IMR-90 (cell line): ENCODE measurements around the gene PAPSS2. TPM values are rescaled to one million over a fixed set of nuclear protein-coding genes. Genes with fewer than 3 reads are reported as not detected.

Source experiments
- ATAC-seq: fragments of 200-7000 bp; cut with Tn5 transposase; 2 replicates; pipeline ENCODE4 v1.9.1; 2020; ENCODE audit warnings: low read depth, mild to moderate bottlenecking, moderate library complexity
- BruUV-seq: library from RNA; stranded (reverse); fragments of 400-500 nt; replicated peaks from 2 replicates; lab custom pipeline; 2021; lab: Mats Ljungman, UMichigan
- CTCF ChIA-PET: fragments of 300-600 bp; formaldehyde crosslinking; extraction: SDS; loops from one replicate; lab custom pipeline; 2021; ENCODE audit warnings: antibody characterized with exemption; lab: Yijun Ruan, JAX
- POLR2A ChIA-PET: fragments of 300-600 bp; sonication (Branson Sonifier 250); formaldehyde crosslinking; loops from one replicate; lab custom pipeline; 2022; ENCODE audit warnings: antibody characterized with exemption; ENCODE audit not compliant: unreplicated experiment; lab: Charles Lee
- DNase-seq: peaks from one replicate; pipeline ENCODE4 v3.0.0; 2013
- H2AFZ ChIP-seq: replicated peaks from 2 replicates; pipeline ENCODE3; 2013; ENCODE audit warnings: low read length, mild to moderate bottlenecking; ENCODE audit not compliant: poor library complexity
- H2AK5ac ChIP-seq: 2 replicates; pipeline ENCODE4 v1.6.1; 2013; ENCODE audit warnings: low read depth, low read length, inconsistent platforms
- H2AK9ac ChIP-seq: replicated peaks from 2 replicates; pipeline ENCODE3; 2013; ENCODE audit warnings: mild to moderate bottlenecking, low read depth, low read length, moderate library complexity; ENCODE audit not compliant: poor library complexity
- H2BK120ac ChIP-seq: 2 replicates; pipeline ENCODE4 v1.6.1; 2013; ENCODE audit warnings: low read depth, low read length, inconsistent platforms
- H2BK15ac ChIP-seq: 3 replicates; pipeline ENCODE4 v1.6.1; 2013; ENCODE audit warnings: low read depth, low read length, inconsistent platforms
- H2BK20ac ChIP-seq: 2 replicates; pipeline ENCODE4 v1.6.1; 2013; ENCODE audit warnings: low read depth, mild to moderate bottlenecking, inconsistent platforms, low read length, moderate library complexity
- H2BK5ac ChIP-seq: 2 replicates; pipeline ENCODE4 v1.6.1; 2013; ENCODE audit warnings: mild to moderate bottlenecking, low read depth, low read length, inconsistent platforms; ENCODE audit not compliant: poor library complexity, severe bottlenecking
- H3K14ac ChIP-seq: replicated peaks from 2 replicates; pipeline ENCODE4 v1.6.1; 2013; ENCODE audit warnings: low read depth, low read length, inconsistent platforms
- H3K18ac ChIP-seq: 2 replicates; pipeline ENCODE4 v1.6.1; 2013; ENCODE audit warnings: low read depth, low read length, control low read depth
- H3K23ac ChIP-seq: 2 replicates; pipeline ENCODE4 v1.6.1; 2013; ENCODE audit warnings: low read depth, low read length, inconsistent platforms
- H3K27ac ChIP-seq: 2 replicates; pipeline ENCODE4 v1.5.1; 2013; ENCODE audit warnings: mild to moderate bottlenecking, control low read depth, low read length; ENCODE audit not compliant: insufficient read depth
- H3K27me3 ChIP-seq: 2 replicates; pipeline ENCODE4 v1.6.1; 2013; ENCODE audit warnings: low read length; ENCODE audit not compliant: control insufficient read depth, insufficient read depth
- H3K36me3 ChIP-seq: 2 replicates; pipeline ENCODE4 v1.6.1; 2013; ENCODE audit warnings: low read length, mixed read lengths; ENCODE audit not compliant: control insufficient read depth, insufficient read depth
- H3K4ac ChIP-seq: 2 replicates; pipeline ENCODE4 v1.6.1; 2013; ENCODE audit warnings: low read depth, low read length, inconsistent platforms
- H3K4me1 ChIP-seq: 2 replicates; pipeline ENCODE4 v1.6.1; 2013; ENCODE audit warnings: low read length, mixed read lengths; ENCODE audit not compliant: control insufficient read depth, insufficient read depth
- H3K4me2 ChIP-seq: 2 replicates; pipeline ENCODE4 v1.6.1; 2013; ENCODE audit warnings: low read depth, mild to moderate bottlenecking, control low read depth, low read length, moderate library complexity
- H3K4me3 ChIP-seq: 2 replicates; pipeline ENCODE4 v1.5.1; 2013; ENCODE audit warnings: low read depth, mild to moderate bottlenecking, control low read depth, low read length, moderate library complexity; ENCODE audit not compliant: insufficient read depth
- H3K56ac ChIP-seq: 2 replicates; pipeline ENCODE4 v1.6.1; 2013; ENCODE audit warnings: low read length, inconsistent platforms; ENCODE audit not compliant: insufficient read depth; ENCODE audit errors: extremely low read depth
- H3K79me1 ChIP-seq, 2 experiments: 2 replicates each; pipeline ENCODE4 v1.6.1; 2013; ENCODE audit warnings: low read length in 2 of 2, inconsistent platforms in 1 of 2, low read depth in 1 of 2
- H3K9ac ChIP-seq: 2 replicates; pipeline ENCODE4 v1.6.1; 2013; ENCODE audit warnings: low read depth, low read length, control low read depth
- H3K9me1 ChIP-seq: 2 replicates; pipeline ENCODE4 v1.6.1; 2013; ENCODE audit warnings: low read length, inconsistent platforms; ENCODE audit not compliant: insufficient read depth
- H3K9me3 ChIP-seq: 2 replicates; pipeline ENCODE4 v1.6.1; 2013; ENCODE audit warnings: low read length; ENCODE audit not compliant: control insufficient read depth, insufficient read depth
- H4K20me1 ChIP-seq: 2 replicates; pipeline ENCODE4 v1.6.1; 2013; ENCODE audit warnings: low read length, inconsistent platforms; ENCODE audit not compliant: insufficient read depth
- H4K5ac ChIP-seq: 2 replicates; pipeline ENCODE4 v1.6.1; 2013; ENCODE audit warnings: mild to moderate bottlenecking, low read depth, low read length, control low read depth
- H4K8ac ChIP-seq, 2 experiments: 2 replicates each; pipeline ENCODE4 v1.6.1; 2013; ENCODE audit warnings: low read depth in 2 of 2, low read length in 2 of 2, control low read depth in 1 of 2, inconsistent platforms in 1 of 2
- H4K91ac ChIP-seq: 2 replicates; pipeline ENCODE4 v1.6.1; 2013; ENCODE audit warnings: low read depth, low read length, inconsistent platforms; ENCODE audit not compliant: insufficient read depth
- BHLHE40 ChIP-seq: fragments of 150-350 bp; IDR thresholded peaks from 2 replicates; pipeline ENCODE4 v1.6.1; 2016; ENCODE audit warnings: mild to moderate bottlenecking, low read depth, low read length
- ELK1 ChIP-seq: fragments of 150-350 bp; IDR thresholded peaks from 2 replicates; pipeline ENCODE4 v1.6.1; 2016; ENCODE audit warnings: low read depth, mild to moderate bottlenecking, low read length, moderate library complexity, borderline replicate concordance
- FOS ChIP-seq: fragments of 150-350 bp; IDR thresholded peaks from 2 replicates; pipeline ENCODE4 v1.6.1; 2016; ENCODE audit warnings: low read depth, low read length
- MAFK ChIP-seq: IDR thresholded peaks from 2 replicates; pipeline ENCODE4 v1.6.1; 2012; ENCODE audit warnings: low read depth, low read length, improper control_type of control experiment
- MAZ ChIP-seq: IDR thresholded peaks from 2 replicates; pipeline ENCODE4 v1.6.1; 2012; ENCODE audit warnings: low read depth, mild to moderate bottlenecking, low read length, improper control_type of control experiment, moderate library complexity, borderline replicate concordance
- NFE2L2 ChIP-seq: fragments of 150-350 bp; IDR thresholded peaks from 2 replicates; pipeline ENCODE4 v1.6.1; 2016; ENCODE audit warnings: low read depth, mild to moderate bottlenecking, low read length
- POLR2A ChIP-seq: IDR thresholded peaks from 2 replicates; pipeline ENCODE4 v1.6.1; 2012; ENCODE audit warnings: mild to moderate bottlenecking, low read depth, low read length
- RCOR1 ChIP-seq: IDR thresholded peaks from 2 replicates; pipeline ENCODE4 v1.6.1; 2012; ENCODE audit warnings: mild to moderate bottlenecking, low read length, improper control_type of control experiment; ENCODE audit not compliant: insufficient replicate concordance
- RFX5 ChIP-seq: IDR thresholded peaks from 2 replicates; pipeline ENCODE4 v1.8.0; 2012; ENCODE audit warnings: low read depth, mild to moderate bottlenecking, low read length, moderate library complexity
- WGBS, 2 experiments: methylation state at CpG; one replicate each; pipeline versions ENCODE4 v1.1.5 to v1.1.7; 2013; ENCODE audit warnings: missing lambda C conversion rate in 2 of 2; ENCODE audit not compliant: insufficient read length in 1 of 2; ENCODE audit errors: extremely low coverage in 2 of 2; 5-methylcytosine and 5-hydroxymethylcytosine counted together
- dilution Hi-C: fragments of 300-500 bp; cut with HindIII; formaldehyde crosslinking; loops from one replicate; pipeline ENCODE4 v1.14.3; 2018; ENCODE audit warnings: low sequenced_read_pairs; ENCODE audit not compliant: unreplicated experiment
- in situ Hi-C: fragments of 300-500 bp; cut with MboI; formaldehyde crosslinking; loops from 3 replicates; pipeline ENCODE4 v1.14.3; 2019; ENCODE audit warnings: low sequenced_read_pairs, inconsistent platforms, mixed read lengths
- intact Hi-C: fragments of 100-400 bp; cut with micrococcal nuclease; formaldehyde crosslinking; loops from 2 replicates; pipeline ENCODE4 v1.10.0; 2022
- polyA plus RNA-seq, 3 experiments: library from polyadenylated mRNA; depleted of rRNA; stranded (reverse); fragments of >200 nt; gene quantifications; 2 replicates each; pipeline ENCODE4 v1.2.3, GENCODE V29; 2012; ENCODE audit warnings: low replicate concordance in 1 of 3
- total RNA-seq: library from RNA; depleted of rRNA; stranded (reverse); fragments of >200 nt; gene quantifications from 2 replicates; pipeline ENCODE4 v1.2.3, GENCODE V29; 2012

The PAPSS2 gene
- total and polyA plus RNA-seq, 2 of the 4 experiments (the other 2 are of a cell fraction) = 55.0 to 63.3 TPM

- no TSS peak for BruUV-seq
- H4K91ac ChIP-seq = no peak overlapping the region
- H3K36me3 ChIP-seq = no peaks in the 10 kb centered on the region
- no peaks in the 10 kb centered on the region for H3K27me3 ChIP-seq
- TF ChIP-seq BHLHE40 = no peak
- TF ChIP-seq MAFK = no peak
- TF ChIP-seq MAZ = no peak
- TF ChIP-seq FOS = no peak
- no peak for TF ChIP-seq ELK1
- no peak for TF ChIP-seq RFX5
- TF ChIP-seq POLR2A = no peak
- TF ChIP-seq NFE2L2 = no peak
- no peak for TF ChIP-seq RCOR1
- no peaks in the 10 kb centered on the region for H4K20me1 ChIP-seq
- no peak overlapping the region for H2BK15ac ChIP-seq
- WGBS, 2 experiments = no CpG with 5 or more reads among the region's 2 CpGs
- in situ Hi-C loops (no loop called here), intact Hi-C loops (no loop called here), dilution Hi-C loops (no loop called here)
- POLR2A ChIA-PET = no interaction called here
- no peak overlapping the region for H3K4ac ChIP-seq
- H4K8ac ChIP-seq = no peak overlapping the region
- H3K79me1 ChIP-seq = no peaks in the 10 kb centered on the region
- no peak for ATAC-seq
- H3K18ac ChIP-seq = no peak overlapping the region
- CTCF ChIA-PET = no interaction called here
- no peak overlapping the region for H4K5ac ChIP-seq
- no peak for DNase-seq
- no peak overlapping the region for H2BK5ac ChIP-seq
- H3K9me1 ChIP-seq = no peaks in the 10 kb centered on the region
- no peak overlapping the region for H3K27ac ChIP-seq
- H3K14ac ChIP-seq = no peak overlapping the region
- H3K4me2 ChIP-seq = no peak overlapping the region
- H2AK9ac ChIP-seq = no peak overlapping the region
- H2BK120ac ChIP-seq = no peak overlapping the region
- H2BK20ac ChIP-seq = no peak overlapping the region
- H3K23ac ChIP-seq = no peak overlapping the region
- no peak overlapping the region for H3K4me3 ChIP-seq
- H2AK5ac ChIP-seq = no peak overlapping the region
- H3K4me1 ChIP-seq = no peaks in the 10 kb centered on the region
- no peak overlapping the region for H2AFZ ChIP-seq
- H3K56ac ChIP-seq = no peak overlapping the region
- no peaks in the 10 kb centered on the region for H3K9me3 ChIP-seq
- no peak overlapping the region for H3K9ac ChIP-seq
Observed at GRCh38 chr10:87646935-87647334, 12.7 kb upstream of the PAPSS2 start.
